GM18907 (cell line): ENCODE measurements around the gene SUPT4H1.

Experiments
- ATAC-seq: cut with Tn5 transposase; IDR thresholded peaks from one replicate; pipeline ENCODE4 v1.9.1; 2021; ENCODE audit warnings: mild to moderate bottlenecking, moderate library complexity; ENCODE audit not compliant: unreplicated experiment

The SUPT4H1 gene

DNA sequence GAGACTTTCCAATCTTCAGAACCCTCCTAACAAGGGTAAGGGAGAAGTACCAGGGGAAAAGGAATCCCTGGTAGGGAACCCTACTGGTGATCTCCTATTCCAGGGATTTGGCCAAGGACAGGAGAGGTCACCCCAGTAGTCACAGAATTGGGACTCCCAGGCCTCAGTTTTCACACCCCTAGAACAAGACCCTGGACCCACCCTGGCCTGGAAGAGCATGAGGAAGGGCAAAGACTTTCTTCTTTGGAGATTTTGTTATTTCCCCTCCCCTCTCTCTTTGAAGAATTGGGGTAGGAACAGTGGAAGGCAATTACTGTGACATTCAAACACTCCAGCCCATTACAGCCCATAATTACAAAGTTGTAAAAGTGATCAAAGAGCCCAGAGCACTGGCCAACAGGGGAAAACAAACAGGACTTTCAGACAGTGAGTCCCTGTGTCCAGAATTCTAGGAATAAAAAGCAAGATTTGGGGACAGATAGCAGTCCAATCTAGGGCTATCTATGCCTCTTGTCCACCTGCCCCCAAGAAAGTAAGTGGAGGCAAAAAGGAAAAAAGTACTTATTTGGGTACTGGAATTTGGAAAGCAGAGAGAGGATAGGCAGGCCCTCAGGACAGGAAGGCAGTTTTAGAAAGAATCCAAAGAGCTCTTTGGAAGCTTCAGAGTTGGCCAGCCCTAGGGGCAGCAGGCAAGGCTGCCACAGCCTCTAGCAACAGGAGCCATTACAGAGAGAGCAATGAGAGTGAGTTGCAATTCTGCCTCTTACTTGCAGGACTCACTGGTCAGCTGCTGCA, 13.4 kb upstream of the SUPT4H1 start:
- no peak for ATAC-seq

GRCh38 chr17:58364270-58364942, 12.4 kb upstream of the SUPT4H1 start:
- no peak for ATAC-seq

DNA sequence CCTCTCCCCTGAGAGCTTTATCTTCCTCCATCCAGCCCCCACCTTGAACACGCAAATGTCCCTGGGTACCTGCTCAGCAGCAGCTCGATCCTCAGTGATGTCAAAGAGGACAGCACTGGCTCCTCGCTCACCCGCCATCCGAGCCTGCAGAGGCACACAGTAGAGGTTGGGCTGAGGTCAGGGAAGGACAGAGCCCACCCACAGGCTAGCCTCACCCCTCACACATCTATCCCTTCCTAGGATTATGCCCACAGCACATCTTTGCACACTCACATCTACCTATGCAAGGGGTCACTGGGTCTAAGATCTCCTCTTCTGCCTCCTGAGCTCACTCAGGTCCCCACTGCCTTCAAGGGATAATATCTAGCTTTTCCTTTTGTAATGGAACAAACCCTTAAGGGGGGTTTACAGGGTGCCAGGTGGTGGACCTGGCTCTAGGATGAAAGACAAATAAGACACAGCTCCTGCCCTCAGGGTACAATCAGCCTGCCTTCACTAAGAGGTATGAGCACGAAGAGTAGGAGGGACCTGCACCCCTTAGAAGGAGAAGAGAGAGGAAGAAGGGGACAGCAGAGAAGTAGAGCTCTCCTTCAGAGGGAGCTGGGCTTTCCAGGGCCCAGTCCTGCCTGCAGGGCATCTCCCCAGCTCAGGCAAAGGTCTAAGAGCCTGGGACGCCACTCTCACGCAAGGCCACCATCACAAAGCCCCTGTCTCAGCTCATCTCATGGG, 11.6 kb upstream of the SUPT4H1 start:
- ATAC-seq = no peak

- ATAC-seq = no peak
Observed at GRCh38 chr17:58362368-58363014, 10.5 kb upstream of the SUPT4H1 start.

- ATAC-seq = no peak
Observed at GRCh38 chr17:58360296-58361063, 8.5 kb upstream of the SUPT4H1 start.

- no peak for ATAC-seq
Observed at GRCh38 chr17:58358408-58359172, 6.6 kb upstream of the SUPT4H1 start.

DNA sequence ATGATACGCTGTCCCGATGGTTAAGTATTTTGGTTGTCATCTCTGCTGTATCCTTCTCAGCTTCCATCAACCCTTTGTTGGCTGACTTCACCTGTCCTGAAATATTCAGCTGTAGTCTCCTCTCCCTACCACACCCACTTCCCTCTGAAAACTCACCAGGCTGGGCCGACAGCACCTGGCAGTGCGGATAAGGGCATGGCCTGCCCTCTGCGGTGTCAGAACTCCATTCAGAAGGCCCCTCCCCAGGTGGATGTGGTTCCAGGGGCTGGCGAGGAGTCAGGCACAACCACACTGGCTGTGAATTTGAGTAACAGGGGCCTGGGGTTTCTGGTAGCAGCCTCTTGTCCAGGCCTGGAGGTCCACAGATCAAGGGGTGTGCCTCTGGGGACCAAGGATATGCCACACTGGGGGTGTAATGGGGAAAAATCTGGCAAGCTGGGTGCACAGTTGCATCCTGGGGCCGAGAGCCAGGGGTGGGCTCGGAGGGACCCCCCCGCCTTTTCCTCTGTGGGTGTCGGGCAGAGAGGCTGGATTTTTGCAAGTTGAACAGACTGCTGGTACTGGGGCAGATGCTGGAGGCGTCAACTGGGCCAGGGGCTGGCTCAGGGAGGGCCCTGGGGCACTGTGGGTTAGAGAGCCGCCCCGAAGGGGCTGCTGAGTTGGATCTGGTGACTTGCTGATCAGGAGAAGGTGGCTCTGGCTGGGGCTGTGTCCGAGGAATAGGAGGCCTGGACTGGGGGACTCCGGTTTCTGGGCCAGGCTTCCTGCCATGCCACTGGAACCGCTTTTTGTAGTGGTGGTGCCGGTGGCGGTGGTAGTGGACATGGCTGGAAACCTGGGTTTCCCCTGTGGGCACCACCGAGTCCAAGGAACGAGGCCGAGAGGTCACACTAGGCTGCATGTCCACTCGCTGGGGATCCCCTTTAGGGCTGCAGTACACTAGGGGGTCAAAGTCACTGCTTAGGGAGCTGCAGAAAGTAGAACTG, 5.6 kb upstream of the SUPT4H1 start:
- ATAC-seq = no peak

GRCh38 chr17:58356231-58356630, 4.2 kb upstream of the SUPT4H1 start:
- no peak for ATAC-seq

DNA sequence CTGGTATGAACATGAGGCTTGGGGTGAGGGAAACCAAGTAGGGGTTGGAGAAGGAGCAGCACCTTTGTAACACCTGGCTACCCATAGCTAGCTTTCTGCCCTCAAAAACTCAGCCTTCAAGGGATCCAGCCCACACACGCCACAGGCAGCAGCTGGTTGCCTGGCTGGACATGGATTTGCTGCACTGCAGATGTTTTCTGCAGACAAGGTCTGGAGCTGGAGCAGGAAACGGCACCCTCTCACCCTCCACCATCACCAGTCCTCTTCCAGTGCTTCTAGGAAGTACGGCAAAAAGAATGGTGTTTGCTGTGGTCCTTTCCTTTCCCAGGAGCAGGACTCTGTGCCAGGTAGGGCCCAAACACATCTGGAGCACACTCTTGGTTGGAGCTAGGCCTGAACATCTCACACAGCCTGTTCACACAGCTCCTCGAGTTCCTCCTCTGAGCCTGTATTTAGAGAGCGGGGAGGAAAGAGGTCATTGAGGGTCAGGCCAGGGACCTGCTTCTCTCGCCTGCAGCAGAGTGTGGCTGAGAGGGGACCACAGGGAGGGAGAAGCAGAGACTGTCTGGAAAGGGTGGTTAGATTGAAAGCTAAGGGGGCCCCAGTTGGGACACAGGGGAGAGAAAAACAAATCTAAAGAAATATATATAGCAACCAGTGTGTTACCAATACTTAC, 2.7 kb upstream of the SUPT4H1 start:
- ATAC-seq = no peak

DNA sequence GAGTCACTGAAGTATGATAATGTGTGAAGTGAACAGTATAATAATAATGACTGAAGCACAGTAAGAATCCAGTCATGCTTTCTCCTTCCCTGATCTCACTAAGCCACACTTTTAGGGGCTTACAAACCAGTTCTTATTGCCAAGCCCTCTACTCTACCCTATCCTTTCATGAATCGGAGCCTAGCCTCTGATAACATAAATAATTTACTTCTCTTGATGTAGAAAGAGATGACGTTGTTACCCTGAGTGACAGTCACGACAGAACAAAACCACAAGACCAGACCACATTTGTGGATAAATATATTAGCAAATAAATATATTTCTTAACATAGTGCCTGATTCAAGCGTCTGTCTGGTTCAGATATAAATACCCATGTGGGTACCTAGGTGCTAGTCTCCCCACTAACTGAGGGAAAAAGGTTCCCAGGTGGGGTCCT, 1.4 kb upstream of the SUPT4H1 start:
- ATAC-seq = no peak

DNA sequence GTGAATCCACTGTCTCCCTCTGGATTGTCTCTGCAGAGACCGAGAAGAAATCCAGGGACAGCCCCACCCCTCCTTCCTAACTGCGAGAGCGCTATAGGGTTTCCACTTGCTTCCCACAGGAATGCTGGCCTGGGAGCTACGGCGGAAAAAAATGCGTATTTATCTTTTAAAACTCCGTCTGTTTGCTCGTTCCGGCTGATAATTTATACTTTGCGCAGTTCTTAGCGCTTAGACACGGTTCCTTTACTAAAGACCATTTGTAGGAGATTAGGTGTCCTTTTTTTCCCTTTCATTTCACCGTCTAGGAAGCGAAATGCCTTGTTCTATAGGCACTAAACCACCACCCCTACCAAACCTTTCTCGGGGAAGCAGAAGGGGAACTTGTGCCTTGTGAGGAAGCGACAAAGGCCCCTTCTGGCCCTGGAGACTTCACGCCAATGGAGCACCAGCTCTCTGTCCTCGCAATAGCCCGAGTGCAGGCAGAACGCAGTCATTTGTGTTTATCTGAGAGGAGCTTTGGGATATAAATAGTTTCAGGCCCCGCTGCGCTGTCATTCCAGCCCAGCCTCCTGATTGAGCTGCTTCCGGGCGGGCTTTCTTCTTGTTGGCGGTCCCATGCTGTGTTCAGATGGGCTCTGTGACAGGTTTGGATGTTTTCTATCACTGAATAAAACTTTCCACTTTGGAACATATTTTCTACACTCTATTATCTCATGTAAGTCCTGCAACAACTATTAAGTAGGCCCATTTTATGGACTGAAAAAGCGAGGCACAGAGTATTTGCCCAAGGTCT, 791 bp upstream of the SUPT4H1 start:
- ATAC-seq = no peak

GRCh38 chr17:58351182-58351581, 819 bp downstream of the SUPT4H1 start:
- no peak for ATAC-seq

- no peak for ATAC-seq
Observed at GRCh38 chr17:58348038-58348437, 4.0 kb downstream of the SUPT4H1 start.

- no peak for ATAC-seq
Observed at GRCh38 chr17:58345500-58345899, 6.5 kb downstream of the SUPT4H1 start.

GRCh38 chr17:58344791-58345157, 7.2 kb downstream of the SUPT4H1 start:
- ATAC-seq = peak; percentile 46

DNA sequence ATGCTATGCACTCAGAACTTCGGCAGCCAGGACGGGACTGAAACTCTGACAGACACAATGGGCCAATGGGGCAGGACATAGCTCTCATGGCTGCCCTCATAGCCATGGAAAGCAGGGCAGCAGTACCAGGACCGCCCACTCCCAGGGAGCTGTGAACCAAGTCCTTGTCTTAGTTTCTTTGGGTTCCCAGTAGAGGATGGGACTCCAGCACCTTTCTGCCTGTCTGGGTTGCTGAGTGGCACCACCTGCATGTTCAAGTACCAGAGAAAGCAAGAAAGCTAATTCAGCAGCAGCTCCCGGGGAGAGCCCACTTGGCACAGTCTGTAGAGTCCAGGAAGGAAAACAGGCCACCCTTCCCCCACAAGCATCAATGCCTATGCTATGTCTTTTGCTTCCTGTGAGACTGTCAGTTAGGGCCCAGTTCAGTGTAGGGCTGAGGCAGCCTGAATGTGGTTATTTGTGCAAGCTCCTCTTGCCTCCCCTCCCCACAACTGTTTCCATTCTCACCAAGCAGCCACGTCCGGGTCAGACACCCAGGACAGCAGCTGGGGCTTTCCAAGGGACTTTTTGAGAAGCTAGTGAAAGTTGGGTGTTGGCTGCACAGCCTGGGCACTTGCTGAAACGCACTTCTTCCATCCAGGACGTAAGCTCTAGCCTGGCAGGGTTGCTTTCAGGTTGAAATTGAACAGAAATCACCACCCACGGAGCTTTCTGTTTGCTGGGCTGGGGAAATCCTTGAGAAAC, 7.8 kb downstream of the SUPT4H1 start:
- peak; percentile 86 for ATAC-seq

DNA sequence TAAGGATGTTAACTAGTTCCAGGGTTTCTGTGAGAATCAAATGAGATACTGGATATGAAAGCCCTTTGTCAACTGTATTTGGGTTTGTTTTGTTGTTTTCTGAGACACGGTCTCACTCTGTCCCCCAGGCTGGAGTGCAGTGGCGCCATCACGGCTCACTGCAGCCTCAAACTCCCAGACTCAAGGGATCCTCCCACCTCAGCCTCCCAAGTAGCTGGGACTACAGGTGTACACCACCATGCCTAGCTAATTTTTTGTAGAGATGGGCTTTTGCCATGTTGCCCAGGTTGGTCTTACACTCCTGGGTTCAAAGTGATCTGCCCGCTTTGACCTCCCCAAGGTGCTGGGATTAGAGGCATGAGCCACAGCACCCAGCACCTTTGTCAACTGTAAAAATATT, 8.9 kb downstream of the SUPT4H1 start:
- ATAC-seq = no peak
